Natural killer cell (primary cell): ENCODE results near the gene NAP1L4. TPM values are rescaled to one million over a fixed set of nuclear protein-coding genes. Genes with fewer than 3 reads are reported as not detected.

Experiments used
- ATAC-seq, 3 donors: fragments of 150-1000 bp in 2 of 3; fragments of 200-7000 bp in 1 of 3; cut with Tn5 transposase; 1 replicate in 1 of 3; 2 replicates in 2 of 3; pipeline ENCODE4 v1.10.0; 2021; ENCODE audit warnings: mild to moderate bottlenecking in 2 of 3, moderate library complexity in 2 of 3
- DNase-seq, 2 donors: peaks; one replicate each; pipeline versions ENCODE4 v3.0.0 to v3.0.0-alpha.2; 2013 to 2021; ENCODE audit warnings: mixed read lengths in 1 of 2
- H3K27ac ChIP-seq: one replicate; pipeline ENCODE4 v1.5.1; 2013; ENCODE audit warnings: mild to moderate bottlenecking, low read length
- H3K27me3 ChIP-seq: one replicate; pipeline ENCODE4 v1.6.1; 2013; ENCODE audit warnings: low read length; ENCODE audit not compliant: control insufficient read depth, insufficient read depth
- H3K36me3 ChIP-seq: one replicate; pipeline ENCODE4 v1.6.1; 2013; ENCODE audit warnings: low read length; ENCODE audit not compliant: control insufficient read depth, insufficient read depth
- H3K4me1 ChIP-seq: one replicate; pipeline ENCODE4 v1.6.1; 2013; ENCODE audit warnings: low read length; ENCODE audit not compliant: control insufficient read depth, insufficient read depth
- H3K4me3 ChIP-seq: one replicate; pipeline ENCODE4 v1.5.1; 2013; ENCODE audit warnings: low read length
- H3K9me3 ChIP-seq: one replicate; pipeline ENCODE4 v1.6.1; 2013; ENCODE audit warnings: low read length; ENCODE audit not compliant: control insufficient read depth, insufficient read depth
- H3K27ac Mint-ChIP-seq, 2 donors: one replicate each; pipeline ENCODE4 v1.8.0; 2022; ENCODE audit warnings: mild to moderate bottlenecking in 2 of 2, mixed read lengths in 2 of 2, moderate library complexity in 1 of 2
- H3K27me3 Mint-ChIP-seq, 2 donors: one replicate each; pipeline ENCODE4 v1.8.0; 2022; ENCODE audit warnings: low read depth in 2 of 2, mixed read lengths in 2 of 2
- H3K36me3 Mint-ChIP-seq: one replicate; pipeline ENCODE4 v1.8.0; 2022; ENCODE audit warnings: mixed read lengths
- H3K4me1 Mint-ChIP-seq, 2 donors: one replicate each; pipeline ENCODE4 v1.8.0; 2022; ENCODE audit warnings: mixed read lengths in 2 of 2
- H3K4me3 Mint-ChIP-seq: one replicate; pipeline ENCODE4 v1.8.0; 2022; ENCODE audit warnings: mild to moderate bottlenecking, moderate library complexity, mixed read lengths
- H3K9me3 Mint-ChIP-seq, 2 donors: one replicate each; pipeline ENCODE4 v1.8.0; 2022; ENCODE audit warnings: mixed read lengths in 2 of 2
- WGBS: methylation state at CpG from one replicate; pipeline ENCODE4 v1.1.7; 2013; ENCODE audit warnings: missing lambda C conversion rate; ENCODE audit not compliant: insufficient coverage; 5-methylcytosine and 5-hydroxymethylcytosine counted together
- intact Hi-C: fragments of 100-400 bp; cut with micrococcal nuclease; formaldehyde crosslinking; loops from one replicate; pipeline ENCODE4 v1.14.2; 2022
- total RNA-seq, 4 donors: library from RNA; stranded (reverse); fragments of 120-200 nt in 1 of 4; gene quantifications; one replicate each; pipeline versions ENCODE4 v1.2.3 to v1.2.4, GENCODE V29; 2013 to 2022
- TF ChIP-seq, protein P1 (sequence below): fragments of 200-600 bp; IDR thresholded peaks from one replicate; pipeline ENCODE4 v1.8.0; 2022; ENCODE audit warnings: antibody characterized with exemption

Gene NAP1L4
- total RNA-seq, 3 donors from 2014 or later (not counting 1 experiment from before 2014, with no cell fraction given), result 219 to 244 (median 237) TPM

DNA sequence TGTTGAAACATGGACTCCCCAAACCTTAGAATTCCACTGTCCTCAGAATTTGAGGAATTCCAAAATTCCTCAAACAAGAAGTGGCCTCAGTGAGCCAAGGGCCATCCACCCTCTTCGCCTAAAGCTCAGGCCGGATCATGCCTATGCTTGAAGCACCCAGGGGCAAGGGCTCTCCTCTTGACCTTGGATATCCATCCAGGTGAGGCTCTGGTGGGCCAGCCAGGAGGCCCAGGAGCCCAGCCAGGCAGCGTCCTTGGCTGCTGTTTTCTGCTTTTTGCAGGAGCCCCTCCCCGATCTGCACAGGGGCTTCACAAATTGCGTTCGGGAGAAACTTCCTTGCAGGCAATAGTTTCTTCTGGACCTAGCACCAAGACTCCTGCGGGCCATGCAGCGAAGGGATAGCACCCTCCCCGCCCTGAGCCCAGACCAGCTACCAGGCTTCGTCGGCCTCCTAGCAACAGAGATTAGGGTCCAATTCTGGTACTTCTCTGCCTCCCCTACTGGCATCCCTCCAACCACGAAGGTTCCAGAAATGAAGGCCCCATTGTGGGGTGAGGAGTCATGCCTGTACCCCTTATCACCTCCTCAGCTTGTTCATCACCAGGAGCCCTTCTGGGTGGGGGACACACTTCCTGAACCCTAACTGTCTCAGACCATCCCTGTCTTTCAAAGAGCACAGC is 64.9 kb downstream of the NAP1L4 start:
- Histone ChIP-seq H3K36me3 (no peaks in the 10 kb centered on the region), H3K27ac (no peak overlapping the region), H3K9me3 (no peaks in the 10 kb centered on the region), H3K4me3 (no peak overlapping the region), H3K4me1 (peaks cover 33% of the 10 kb centered on the region), H3K27me3 (peaks cover 31% of the 10 kb centered on the region)
- no peaks in the 10 kb centered on the region for H3K36me3 Mint-ChIP-seq
- H3K27me3 Mint-ChIP-seq, result peaks cover 10 to 22% of the 10 kb centered on the region in 2 donors
- peak overlapping the region; percentile 87 for H3K4me3 Mint-ChIP-seq
- 87% methylated on average over 12 of the region's 12 CpGs for WGBS
- TF ChIP-seq, protein P1, sequence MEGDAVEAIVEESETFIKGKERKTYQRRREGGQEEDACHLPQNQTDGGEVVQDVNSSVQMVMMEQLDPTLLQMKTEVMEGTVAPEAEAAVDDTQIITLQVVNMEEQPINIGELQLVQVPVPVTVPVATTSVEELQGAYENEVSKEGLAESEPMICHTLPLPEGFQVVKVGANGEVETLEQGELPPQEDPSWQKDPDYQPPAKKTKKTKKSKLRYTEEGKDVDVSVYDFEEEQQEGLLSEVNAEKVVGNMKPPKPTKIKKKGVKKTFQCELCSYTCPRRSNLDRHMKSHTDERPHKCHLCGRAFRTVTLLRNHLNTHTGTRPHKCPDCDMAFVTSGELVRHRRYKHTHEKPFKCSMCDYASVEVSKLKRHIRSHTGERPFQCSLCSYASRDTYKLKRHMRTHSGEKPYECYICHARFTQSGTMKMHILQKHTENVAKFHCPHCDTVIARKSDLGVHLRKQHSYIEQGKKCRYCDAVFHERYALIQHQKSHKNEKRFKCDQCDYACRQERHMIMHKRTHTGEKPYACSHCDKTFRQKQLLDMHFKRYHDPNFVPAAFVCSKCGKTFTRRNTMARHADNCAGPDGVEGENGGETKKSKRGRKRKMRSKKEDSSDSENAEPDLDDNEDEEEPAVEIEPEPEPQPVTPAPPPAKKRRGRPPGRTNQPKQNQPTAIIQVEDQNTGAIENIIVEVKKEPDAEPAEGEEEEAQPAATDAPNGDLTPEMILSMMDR, result no peak
- DNase-seq, result no peak
- ATAC-seq, result no peak
- H3K27ac Mint-ChIP-seq, result peak overlapping the region in 1 of 2 donors; percentile 92
- peaks cover 17 to 23% of the 10 kb centered on the region in 2 donors for H3K4me1 Mint-ChIP-seq
- intact Hi-C loops, result no loop called here
- H3K9me3 Mint-ChIP-seq, result no peaks in the 10 kb centered on the region

DNA sequence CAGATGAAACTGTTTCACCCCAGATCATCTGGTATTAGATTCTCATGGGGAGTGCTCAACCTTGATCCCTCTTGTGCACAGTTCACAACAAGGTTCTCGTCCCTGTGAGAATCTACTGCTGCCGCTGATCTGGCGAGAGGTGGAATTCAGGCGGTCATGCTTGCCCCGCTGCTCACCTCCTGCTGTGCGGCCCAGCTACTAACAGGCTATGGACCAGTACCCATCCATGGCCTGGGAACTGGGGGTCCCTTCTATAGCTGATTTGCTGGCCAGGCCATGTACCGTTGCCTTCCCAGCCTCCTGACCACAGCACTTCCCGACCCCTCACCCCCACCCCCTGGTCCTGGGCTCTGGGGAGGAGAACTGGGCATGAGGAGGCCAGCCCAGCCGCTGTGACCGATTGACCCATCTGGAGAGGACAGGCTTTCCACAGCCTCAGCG is 65.5 kb downstream of the NAP1L4 start:
- Histone ChIP-seq H3K4me1 (peaks cover 32% of the 10 kb centered on the region), H3K9me3 (no peaks in the 10 kb centered on the region), H3K27me3 (peaks cover 31% of the 10 kb centered on the region), H3K27ac (no peak overlapping the region), H3K36me3 (no peaks in the 10 kb centered on the region), H3K4me3 (no peak overlapping the region)
- TF ChIP-seq, protein P1, result no peak
- Mint-ChIP-seq H3K4me1 (peaks cover 17 to 23% of the 10 kb centered on the region in 2 donors), H3K27me3 (peaks cover 10 to 22% of the 10 kb centered on the region in 2 donors), H3K36me3 (no peaks in the 10 kb centered on the region), H3K4me3 (no peak overlapping the region), H3K9me3 (no peaks in the 10 kb centered on the region), H3K27ac (no peak overlapping the region)
- DNase-seq, result no peak
- WGBS, result 95% methylated on average over 11 of the region's 11 CpGs
- intact Hi-C loops, result no loop called here
- ATAC-seq, result no peak

DNA sequence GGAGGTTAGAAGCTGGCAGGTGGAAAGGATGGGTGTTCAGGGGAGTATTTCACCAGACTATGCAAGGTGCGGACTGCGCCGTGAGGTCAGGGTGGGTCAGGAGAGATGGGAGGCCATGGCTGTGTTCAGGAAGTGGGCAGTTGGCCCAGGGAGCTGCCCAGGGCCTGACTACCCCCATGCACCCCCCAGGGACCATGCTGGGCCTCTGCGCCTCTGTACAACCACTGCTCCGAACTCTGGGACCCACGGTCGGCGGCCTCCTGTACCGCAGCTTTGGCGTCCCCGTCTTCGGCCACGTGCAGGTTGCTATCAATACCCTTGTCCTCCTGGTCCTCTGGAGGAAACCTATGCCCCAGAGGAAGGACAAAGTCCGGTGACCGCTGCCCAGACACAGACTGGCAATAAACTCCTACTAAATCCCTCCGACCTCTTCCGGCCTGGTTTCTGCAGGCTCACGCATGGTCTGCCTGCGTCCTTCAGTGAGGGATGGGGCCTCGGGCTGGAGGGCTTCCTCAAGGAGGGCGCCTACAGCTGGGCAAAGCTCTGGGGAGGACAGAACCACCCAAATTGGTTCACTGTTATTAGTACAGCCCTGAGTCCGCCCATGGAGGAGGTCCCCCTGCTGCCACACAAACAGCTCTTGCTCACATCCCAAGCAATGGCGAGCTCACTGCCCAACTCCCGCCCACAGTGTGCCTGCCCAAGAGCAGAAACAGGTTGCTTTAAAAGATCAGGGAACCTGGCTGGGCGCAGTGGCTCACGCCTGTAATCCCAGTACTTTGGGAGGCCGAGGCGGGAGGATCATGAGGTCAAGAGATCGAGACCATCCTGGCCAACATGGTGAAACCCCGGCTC is 67.1 kb downstream of the NAP1L4 start:
- 94% methylated on average over 30 of the region's 30 CpGs for WGBS
- Histone ChIP-seq H3K27me3 (peaks cover 20% of the 10 kb centered on the region), H3K4me3 (no peak overlapping the region), H3K36me3 (no peaks in the 10 kb centered on the region), H3K4me1 (peaks cover 24% of the 10 kb centered on the region), H3K9me3 (no peaks in the 10 kb centered on the region), H3K27ac (no peak overlapping the region)
- DNase-seq (no peak), ATAC-seq (no peak)
- Mint-ChIP-seq H3K4me3 (no peak overlapping the region), H3K9me3 (no peaks in the 10 kb centered on the region), H3K27me3 (peaks cover 10 to 17% of the 10 kb centered on the region in 2 donors), H3K4me1 (peaks cover 11 to 16% of the 10 kb centered on the region in 2 donors), H3K27ac (no peak overlapping the region), H3K36me3 (no peaks in the 10 kb centered on the region)
- TF ChIP-seq, protein P1, result no peak
- intact Hi-C loops, result no loop called here
